ENCODE data around the gene ANLN.

Gene ANLN

GRCh38 chr7:36358589-36358988 is 31.1 kb upstream of the ANLN start:
- TF ChIP-seq FOXP2 (optimal IDR thresholded peaks at IDR 0.05; ENCODE audit: borderline replicate concordance, extremely low read depth, extremely low read length, insufficient read depth) = no peak
- TF ChIP-seq, protein P1, sequence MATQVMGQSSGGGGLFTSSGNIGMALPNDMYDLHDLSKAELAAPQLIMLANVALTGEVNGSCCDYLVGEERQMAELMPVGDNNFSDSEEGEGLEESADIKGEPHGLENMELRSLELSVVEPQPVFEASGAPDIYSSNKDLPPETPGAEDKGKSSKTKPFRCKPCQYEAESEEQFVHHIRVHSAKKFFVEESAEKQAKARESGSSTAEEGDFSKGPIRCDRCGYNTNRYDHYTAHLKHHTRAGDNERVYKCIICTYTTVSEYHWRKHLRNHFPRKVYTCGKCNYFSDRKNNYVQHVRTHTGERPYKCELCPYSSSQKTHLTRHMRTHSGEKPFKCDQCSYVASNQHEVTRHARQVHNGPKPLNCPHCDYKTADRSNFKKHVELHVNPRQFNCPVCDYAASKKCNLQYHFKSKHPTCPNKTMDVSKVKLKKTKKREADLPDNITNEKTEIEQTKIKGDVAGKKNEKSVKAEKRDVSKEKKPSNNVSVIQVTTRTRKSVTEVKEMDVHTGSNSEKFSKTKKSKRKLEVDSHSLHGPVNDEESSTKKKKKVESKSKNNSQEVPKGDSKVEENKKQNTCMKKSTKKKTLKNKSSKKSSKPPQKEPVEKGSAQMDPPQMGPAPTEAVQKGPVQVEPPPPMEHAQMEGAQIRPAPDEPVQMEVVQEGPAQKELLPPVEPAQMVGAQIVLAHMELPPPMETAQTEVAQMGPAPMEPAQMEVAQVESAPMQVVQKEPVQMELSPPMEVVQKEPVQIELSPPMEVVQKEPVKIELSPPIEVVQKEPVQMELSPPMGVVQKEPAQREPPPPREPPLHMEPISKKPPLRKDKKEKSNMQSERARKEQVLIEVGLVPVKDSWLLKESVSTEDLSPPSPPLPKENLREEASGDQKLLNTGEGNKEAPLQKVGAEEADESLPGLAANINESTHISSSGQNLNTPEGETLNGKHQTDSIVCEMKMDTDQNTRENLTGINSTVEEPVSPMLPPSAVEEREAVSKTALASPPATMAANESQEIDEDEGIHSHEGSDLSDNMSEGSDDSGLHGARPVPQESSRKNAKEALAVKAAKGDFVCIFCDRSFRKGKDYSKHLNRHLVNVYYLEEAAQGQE (IDR thresholded peaks at IDR 0.05; ENCODE audit: insufficient read depth in 1 of 2, low read depth in 2 of 2, low read length in 2 of 2) = no peak
- TF ChIP-seq SIN3A (IDR thresholded peaks at IDR 0.05; ENCODE audit: borderline replicate concordance, insufficient read depth, low read length) = no peak
- TF ChIP-seq POLR2AphosphoS5 (IDR thresholded peaks at IDR 0.05; ENCODE audit: low read depth, low read length) = no peak
- no peak for TF ChIP-seq TAF1 (IDR thresholded peaks at IDR 0.05; ENCODE audit: borderline replicate concordance, insufficient read depth, low read length)

- TF ChIP-seq FOXP2 (optimal IDR thresholded peaks at IDR 0.05; ENCODE audit: borderline replicate concordance, extremely low read depth, extremely low read length, insufficient read depth) (no peak), POLR2AphosphoS5 (IDR thresholded peaks at IDR 0.05; ENCODE audit: low read depth, low read length) (no peak), TAF1 (IDR thresholded peaks at IDR 0.05; ENCODE audit: borderline replicate concordance, insufficient read depth, low read length) (no peak), SIN3A (IDR thresholded peaks at IDR 0.05; ENCODE audit: borderline replicate concordance, insufficient read depth, low read length) (no peak)
- TF ChIP-seq, protein P1 (IDR thresholded peaks at IDR 0.05; ENCODE audit: insufficient read depth in 1 of 2, low read depth in 2 of 2, low read length in 2 of 2) = no peak
Measured at GRCh38 chr7:36360244-36360643, 29.4 kb upstream of the ANLN start.

- TF ChIP-seq SIN3A (IDR thresholded peaks at IDR 0.05; ENCODE audit: borderline replicate concordance, insufficient read depth, low read length) (no peak), FOXP2 (optimal IDR thresholded peaks at IDR 0.05; ENCODE audit: borderline replicate concordance, extremely low read depth, extremely low read length, insufficient read depth) (no peak), TAF1 (IDR thresholded peaks at IDR 0.05; ENCODE audit: borderline replicate concordance, insufficient read depth, low read length) (no peak), POLR2AphosphoS5 (IDR thresholded peaks at IDR 0.05; ENCODE audit: low read depth, low read length) (no peak)
- TF ChIP-seq, protein P1 (IDR thresholded peaks at IDR 0.05; ENCODE audit: insufficient read depth in 1 of 2, low read depth in 2 of 2, low read length in 2 of 2) = no peak
Measured at GRCh38 chr7:36361227-36361626, 28.4 kb upstream of the ANLN start.

DNA sequence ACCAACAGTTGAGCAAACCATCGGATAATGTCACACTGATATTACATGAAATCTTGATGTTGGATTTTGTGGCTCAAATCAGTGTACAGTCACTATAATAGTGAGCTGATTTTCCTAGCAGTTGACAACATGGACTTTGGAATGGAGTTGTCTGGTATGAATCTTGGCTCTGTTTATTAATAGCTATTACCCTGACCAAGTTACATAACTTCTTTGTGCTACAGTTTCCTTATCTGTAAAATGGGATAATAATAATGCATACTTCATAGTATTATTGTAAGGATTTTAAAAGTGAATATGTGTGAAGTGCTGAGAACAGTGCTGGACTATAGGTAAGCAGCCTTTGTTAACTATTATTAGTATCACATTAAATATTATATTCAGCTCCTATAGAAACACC is 26.1 kb upstream of the ANLN start:
- TF ChIP-seq, protein P1 (IDR thresholded peaks at IDR 0.05; ENCODE audit: insufficient read depth in 1 of 2, low read depth in 2 of 2, low read length in 2 of 2) = no peak
- TF ChIP-seq TAF1 (IDR thresholded peaks at IDR 0.05; ENCODE audit: borderline replicate concordance, insufficient read depth, low read length) = no peak
- no peak for TF ChIP-seq POLR2AphosphoS5 (IDR thresholded peaks at IDR 0.05; ENCODE audit: low read depth, low read length)
- TF ChIP-seq SIN3A (IDR thresholded peaks at IDR 0.05; ENCODE audit: borderline replicate concordance, insufficient read depth, low read length) = no peak
- no peak for TF ChIP-seq FOXP2 (optimal IDR thresholded peaks at IDR 0.05; ENCODE audit: borderline replicate concordance, extremely low read depth, extremely low read length, insufficient read depth)
